Mesenchymal stem cell (in vitro differentiated cells and primary cell): ENCODE data around the gene CELA1.
"Not testable (repeated sequence)": the region's sequence is repeated elsewhere in the genome, so short reads cannot be mapped to it uniquely, and the experiment has no call there.

Source experiments
- DNase-seq: peaks from one replicate; pipeline ENCODE4 v3.0.0-alpha.2; 2013
- H2AFZ ChIP-seq: one replicate; pipeline ENCODE4 v1.6.1; 2013; ENCODE audit warnings: low read depth, mild to moderate bottlenecking, control low read depth, inconsistent platforms, low read length, moderate library complexity
- H2AK5ac ChIP-seq: 2 replicates; pipeline ENCODE4 v1.6.1; 2013; ENCODE audit warnings: low read length, moderate library complexity, mild to moderate bottlenecking, inconsistent platforms; ENCODE audit not compliant: severe bottlenecking
- H2BK120ac ChIP-seq: one replicate; pipeline ENCODE4 v1.6.1; 2013; ENCODE audit warnings: low read depth, mild to moderate bottlenecking, inconsistent platforms, low read length, moderate library complexity
- H2BK12ac ChIP-seq, 2 experiments: one replicate each; pipeline ENCODE4 v1.6.1; 2013; ENCODE audit warnings: inconsistent platforms in 2 of 2, low read length in 2 of 2, mild to moderate bottlenecking in 2 of 2, moderate library complexity in 2 of 2, control low read depth in 1 of 2
- H2BK15ac ChIP-seq: one replicate; pipeline ENCODE4 v1.6.1; 2013; ENCODE audit warnings: mild to moderate bottlenecking, low read depth, inconsistent platforms; ENCODE audit not compliant: poor library complexity, severe bottlenecking
- H2BK5ac ChIP-seq: 2 replicates; pipeline ENCODE4 v1.6.1; 2013; ENCODE audit warnings: low read depth, mild to moderate bottlenecking, low read length, control low read depth, inconsistent platforms; ENCODE audit not compliant: poor library complexity, severe bottlenecking
- H3K14ac ChIP-seq, 2 experiments: one replicate each; pipeline ENCODE4 v1.6.1; 2013; ENCODE audit warnings: inconsistent platforms in 2 of 2, low read length in 2 of 2, control low read depth in 1 of 2, mild to moderate bottlenecking in 1 of 2, moderate library complexity in 1 of 2
- H3K18ac ChIP-seq, 2 experiments: one replicate each; pipeline ENCODE4 v1.6.1; 2013; ENCODE audit warnings: inconsistent platforms in 2 of 2, low read length in 2 of 2, control low read depth in 1 of 2, low read depth in 1 of 2, mild to moderate bottlenecking in 1 of 2
- H3K23ac ChIP-seq, 2 experiments: one replicate each; pipeline ENCODE4 v1.6.1; 2013; ENCODE audit warnings: inconsistent platforms in 2 of 2, low read length in 2 of 2, mild to moderate bottlenecking in 2 of 2, moderate library complexity in 2 of 2, control low read depth in 1 of 2
- H3K27ac ChIP-seq: 2 replicates; pipeline ENCODE4 v1.5.1; 2013; ENCODE audit warnings: mild to moderate bottlenecking, moderate library complexity, low read length, control low read depth, inconsistent platforms; ENCODE audit not compliant: poor library complexity, severe bottlenecking
- H3K27me3 ChIP-seq, 2 experiments: 2 replicates each; pipeline versions ENCODE4 v1.6.1 to v1.7.0; 2013; ENCODE audit warnings: low read length in 2 of 2, mild to moderate bottlenecking in 2 of 2, moderate library complexity in 2 of 2, control low read depth in 1 of 2, inconsistent platforms in 1 of 2; ENCODE audit not compliant: control insufficient read depth in 1 of 2, insufficient read depth in 1 of 2
- H3K36me3 ChIP-seq, 2 experiments: 2 replicates each; pipeline versions ENCODE4 v1.6.1 to v1.7.0; 2013; ENCODE audit warnings: low read length in 2 of 2, control low read depth in 1 of 2, inconsistent platforms in 1 of 2, low read depth in 1 of 2, mild to moderate bottlenecking in 1 of 2; ENCODE audit not compliant: insufficient read depth in 2 of 2, control insufficient read depth in 1 of 2
- H3K4ac ChIP-seq, 2 experiments: one replicate each; pipeline ENCODE4 v1.6.1; 2013; ENCODE audit warnings: inconsistent platforms in 2 of 2, low read length in 2 of 2, mild to moderate bottlenecking in 2 of 2, moderate library complexity in 2 of 2, control low read depth in 1 of 2, low read depth in 1 of 2
- H3K4me1 ChIP-seq: 2 replicates; pipeline ENCODE4 v1.6.1; 2013; ENCODE audit warnings: low read depth, low read length, control low read depth; ENCODE audit not compliant: control insufficient read depth, insufficient read depth
- H3K4me2 ChIP-seq: 2 replicates; pipeline ENCODE4 v1.6.1; 2013; ENCODE audit warnings: low read length, mild to moderate bottlenecking, inconsistent platforms; ENCODE audit not compliant: poor library complexity, severe bottlenecking
- H3K4me3 ChIP-seq, 2 experiments: 2 replicates each; pipeline versions ENCODE4 v1.5.1 to v1.7.0; 2013; ENCODE audit warnings: low read length in 2 of 2, mild to moderate bottlenecking in 2 of 2, control low read depth in 1 of 2, low read depth in 1 of 2; ENCODE audit not compliant: insufficient read depth in 1 of 2
- H3K79me1 ChIP-seq: replicated peaks from 2 replicates; pipeline ENCODE4 v1.6.1; 2013; ENCODE audit warnings: mild to moderate bottlenecking, control low read depth, low read length, inconsistent platforms; ENCODE audit not compliant: poor library complexity, severe bottlenecking
- H3K9ac ChIP-seq: 2 replicates; pipeline ENCODE4 v1.7.0; 2013; ENCODE audit warnings: mild to moderate bottlenecking, low read length, moderate library complexity
- H3K9me3 ChIP-seq: 2 replicates; pipeline ENCODE4 v1.7.0; 2013; ENCODE audit warnings: mild to moderate bottlenecking, low read length; ENCODE audit not compliant: control insufficient read depth
- H4K8ac ChIP-seq: one replicate; pipeline ENCODE4 v1.6.1; 2013; ENCODE audit warnings: inconsistent platforms, mild to moderate bottlenecking, low read length, moderate library complexity
- H4K91ac ChIP-seq: one replicate; pipeline ENCODE4 v1.6.1; 2013; ENCODE audit warnings: mild to moderate bottlenecking, low read length, inconsistent platforms
- WGBS: methylation state at CpG from one replicate; pipeline ENCODE4 v1.1.7; 2013; ENCODE audit warnings: mixed read lengths; 5-methylcytosine and 5-hydroxymethylcytosine counted together

CELA1 gene

GRCh38 chr12:51295651-51296050 lies 50.8 kb downstream of the CELA1 start:
- Histone ChIP-seq H2AFZ (no peak overlapping the region), H3K27me3 (no peaks in the 10 kb centered on the region), H2BK5ac (no peak overlapping the region), H4K91ac (no peak overlapping the region), H2AK5ac (no peak overlapping the region), H3K4me3 (no peak overlapping the region), H3K4me1 (no peaks in the 10 kb centered on the region), H3K14ac (no peak overlapping the region), H2BK15ac (no peak overlapping the region), H3K79me1 (no peaks in the 10 kb centered on the region), H3K9ac (no peak overlapping the region), H3K4me2 (no peak overlapping the region), H2BK12ac (no peak overlapping the region), H3K23ac (no peak overlapping the region), H3K18ac (no peak overlapping the region), H4K8ac (no peak overlapping the region), H3K9me3 (no peaks in the 10 kb centered on the region), H2BK120ac (no peak overlapping the region), H3K4ac (no peak overlapping the region), H3K36me3 (no peaks in the 10 kb centered on the region), H3K27ac (no peak overlapping the region)
- no peak for DNase-seq
- WGBS, result 87% methylated on average over 5 of the region's 5 CpGs

DNA sequence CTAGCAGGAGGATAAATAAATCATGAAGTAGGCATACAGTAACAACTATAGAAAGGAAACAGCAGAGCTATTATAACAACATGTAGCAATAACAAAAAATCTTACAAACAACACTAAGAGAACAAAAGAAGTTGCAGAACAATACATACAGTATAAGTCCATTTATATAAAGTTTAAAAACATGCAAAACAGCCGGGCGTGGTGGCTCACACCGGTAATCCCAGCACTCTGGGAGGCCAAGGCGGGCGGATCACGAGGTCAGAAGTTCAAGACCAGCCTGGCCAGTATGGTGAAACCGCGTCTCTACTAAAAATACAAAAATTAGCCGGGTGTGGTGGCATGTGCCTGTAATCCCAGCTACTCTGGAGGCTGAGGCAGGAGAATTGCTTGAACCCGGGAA lies 52.4 kb downstream of the CELA1 start:
- H3K9ac ChIP-seq, DNase-seq, H3K4ac ChIP-seq, H3K79me1 ChIP-seq, H3K9me3 ChIP-seq, H3K18ac ChIP-seq, H3K4me1 ChIP-seq, H2BK15ac ChIP-seq, H3K4me3 ChIP-seq, H3K14ac ChIP-seq, H2AK5ac ChIP-seq, H2AFZ ChIP-seq, H2BK5ac ChIP-seq, H3K27ac ChIP-seq, H4K91ac ChIP-seq, H2BK12ac ChIP-seq, H3K36me3 ChIP-seq, H4K8ac ChIP-seq, H3K4me2 ChIP-seq, H2BK120ac ChIP-seq, H3K23ac ChIP-seq, H3K27me3 ChIP-seq: not testable (repeated sequence)
- WGBS, result 88% methylated on average over 8 of the region's 10 CpGs

DNA sequence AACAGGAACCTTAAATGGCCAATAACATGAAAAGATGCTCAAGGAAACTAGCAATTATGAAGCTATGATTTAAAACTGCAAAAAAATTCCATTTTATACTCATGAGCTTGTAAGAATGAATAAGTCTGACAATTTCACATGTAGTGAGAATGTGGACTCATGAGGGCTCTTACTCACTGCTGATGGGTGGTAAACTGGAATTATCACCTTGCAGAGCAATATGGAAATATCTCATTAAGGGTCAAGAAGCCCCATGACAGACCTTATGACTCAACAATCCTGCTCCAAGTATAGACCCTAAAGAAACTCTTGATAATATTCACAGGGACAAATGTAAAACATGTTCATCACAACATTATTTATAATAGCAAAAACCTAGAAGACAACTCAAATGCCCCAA lies 52.8 kb downstream of the CELA1 start:
- H4K91ac ChIP-seq, result no peak overlapping the region
- H2BK15ac ChIP-seq, result no peak overlapping the region
- no peaks in the 10 kb centered on the region for H3K4me1 ChIP-seq
- H3K23ac ChIP-seq, result no peak overlapping the region
- no peak overlapping the region for H3K9ac ChIP-seq
- H3K9me3 ChIP-seq, result no peaks in the 10 kb centered on the region
- H3K4me3 ChIP-seq, result no peak overlapping the region
- no peaks in the 10 kb centered on the region for H3K79me1 ChIP-seq
- H2BK120ac ChIP-seq, result no peak overlapping the region
- no peak for DNase-seq
- no peaks in the 10 kb centered on the region for H3K27me3 ChIP-seq
- no peak overlapping the region for H2AK5ac ChIP-seq
- H3K4ac ChIP-seq, result no peak overlapping the region
- H2BK12ac ChIP-seq, result no peak overlapping the region
- H4K8ac ChIP-seq, result no peak overlapping the region
- no peak overlapping the region for H2AFZ ChIP-seq
- no peak overlapping the region for H3K14ac ChIP-seq
- H3K18ac ChIP-seq, result no peak overlapping the region
- H2BK5ac ChIP-seq, result no peak overlapping the region
- no peak overlapping the region for H3K4me2 ChIP-seq
- no peaks in the 10 kb centered on the region for H3K36me3 ChIP-seq
- H3K27ac ChIP-seq, result no peak overlapping the region

DNA sequence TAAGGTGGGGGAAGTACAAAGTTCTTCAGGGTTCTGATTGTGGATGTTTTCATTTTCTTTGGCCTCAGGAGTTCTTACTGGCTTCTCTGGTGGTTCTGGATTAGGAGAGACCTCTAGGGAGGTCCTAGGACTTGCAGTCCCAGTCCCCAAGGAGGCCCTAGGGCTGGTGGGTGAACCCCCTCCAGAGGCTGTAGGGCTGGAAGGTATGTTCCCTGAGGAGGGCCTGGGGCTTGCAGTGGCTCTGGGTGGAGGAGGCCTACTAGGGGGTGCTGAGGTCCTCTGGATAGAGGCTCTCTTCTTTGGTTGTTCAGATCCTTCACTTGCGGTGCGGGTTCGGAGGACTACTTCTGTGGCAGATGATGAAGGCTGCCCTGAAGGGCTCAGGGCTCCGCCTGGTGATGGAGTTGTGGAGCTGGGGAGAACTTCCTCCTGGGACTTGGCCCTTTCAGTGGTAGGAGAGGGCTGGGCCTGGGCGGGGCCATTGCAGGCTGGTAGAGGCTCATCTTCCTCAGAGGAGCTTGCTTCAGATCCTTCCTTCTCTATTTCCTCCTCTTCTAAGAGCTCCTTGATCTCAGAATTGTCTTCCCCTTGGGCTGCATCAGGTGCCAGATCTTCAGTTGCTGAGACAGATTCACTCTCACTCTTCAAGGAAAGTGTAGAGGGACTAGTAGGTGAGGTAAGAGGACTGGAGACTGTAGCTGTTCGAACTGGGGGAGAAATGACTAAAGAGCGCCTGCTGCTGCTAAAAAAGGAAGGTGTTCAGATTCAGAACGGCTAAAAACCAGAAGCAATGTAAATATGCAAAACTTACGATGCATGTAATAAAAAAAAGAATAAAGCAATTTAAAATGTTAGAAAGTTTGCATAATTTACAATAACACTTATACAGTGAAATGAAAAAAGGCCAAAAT lies 54.6 kb downstream of the CELA1 start:
- not testable (repeated sequence) for H3K14ac ChIP-seq, H2BK12ac ChIP-seq, H3K4me2 ChIP-seq, DNase-seq, H3K9ac ChIP-seq, H4K91ac ChIP-seq, H3K4ac ChIP-seq, H2AFZ ChIP-seq, H3K27ac ChIP-seq, H2BK120ac ChIP-seq, H3K79me1 ChIP-seq, H3K9me3 ChIP-seq, H3K27me3 ChIP-seq, H3K36me3 ChIP-seq, H2BK5ac ChIP-seq, H2BK15ac ChIP-seq, H4K8ac ChIP-seq, H3K18ac ChIP-seq, H3K4me3 ChIP-seq, H3K23ac ChIP-seq, H3K4me1 ChIP-seq, H2AK5ac ChIP-seq
- 94% methylated on average over 7 of the region's 9 CpGs for WGBS
